Thyroid gland (tissue), 4 donors: ENCODE results near the gene CDHR1. TPM values are rescaled to one million over a fixed set of nuclear protein-coding genes. Genes with fewer than 3 reads are reported as not detected.

Experiments
- DNase-seq, 2 donors: peaks; one replicate each; pipeline ENCODE4 v3.0.0-alpha.2; 2019
- H3K27ac ChIP-seq, 3 donors: fragments of 200-600 bp; sonication (generic); 1 replicate in 2 of 3; 2 replicates in 1 of 3; pipeline ENCODE4 v1.5.1; 2016 to 2019; ENCODE audit warnings: mild to moderate bottlenecking in 1 of 3, moderate library complexity in 1 of 3
- H3K27me3 ChIP-seq: fragments of 200-600 bp; sonication (generic); one replicate; pipeline ENCODE4 v1.5.1; 2019
- H3K36me3 ChIP-seq, 2 donors: fragments of 200-600 bp; sonication (generic); one replicate each; pipeline ENCODE4 v1.5.1; 2016 to 2019
- H3K4me1 ChIP-seq, 2 donors: fragments of 200-600 bp; sonication (generic); one replicate each; pipeline ENCODE4 v1.5.1; 2017 to 2019
- H3K4me3 ChIP-seq, 3 donors: fragments of 200-600 bp; sonication (generic); replicated peaks in 1 of 3; 1 replicate in 2 of 3; 2 replicates in 1 of 3; pipeline ENCODE4 v1.5.1; 2016; ENCODE audit warnings: mild to moderate bottlenecking in 1 of 3
- H3K9me3 ChIP-seq: fragments of 200-600 bp; sonication (generic); one replicate; pipeline ENCODE4 v1.5.1; 2017
- CTCF ChIP-seq, 6 experiments: fragments of 200-600 bp in 3 of 6; fragments of 450-650 bp in 3 of 6; sonication (generic) in 3 of 6; IDR thresholded peaks; one replicate each; pipeline ENCODE4 v1.5.1; 2016 to 2019; ENCODE audit warnings: antibody characterized with exemption in 6 of 6, mild to moderate bottlenecking in 2 of 6, inconsistent platforms in 1 of 6, moderate library complexity in 1 of 6
- POLR2A ChIP-seq, 2 donors: fragments of 450-650 bp; IDR thresholded peaks; one replicate each; pipeline ENCODE4 v1.6.1; 2017; ENCODE audit warnings: antibody characterized with exemption in 2 of 2, mild to moderate bottlenecking in 2 of 2, moderate library complexity in 1 of 2
- WGBS, 2 donors: methylation state at CpG; one replicate each; pipeline ENCODE4 v1.1.5; 2017; 5-methylcytosine and 5-hydroxymethylcytosine counted together
- intact Hi-C: fragments of 100-400 bp; cut with DNase I; formaldehyde crosslinking; loops from one replicate; pipeline ENCODE4 v1.15.1; 2023
- total RNA-seq, 4 donors: library from RNA; depleted of rRNA; stranded (reverse); fragments of >200 nt; gene quantifications; one replicate each; pipeline ENCODE4 v1.2.3, GENCODE V29; 2016

The CDHR1 gene
- total RNA-seq, 4 donors from 2014 or later, result 0.17 TPM; not detected in 3

- intact Hi-C loops, result no loop called here
- no peak for DNase-seq
- 90 to 94% methylated on average over 3 to 5 of the region's 5 CpGs for WGBS, 2 donors
- Histone ChIP-seq H3K27ac (no peak overlapping the region), H3K9me3 (no peaks in the 10 kb centered on the region), H3K4me1 (peaks cover 7 to 10% of the 10 kb centered on the region in 2 donors), H3K27me3 (no peaks in the 10 kb centered on the region), H3K36me3 (no peaks in the 10 kb centered on the region), H3K4me3 (no peak overlapping the region)
- TF ChIP-seq POLR2A (IDR thresholded peaks at IDR 0.05), result no peak
- no peak for TF ChIP-seq CTCF (IDR thresholded peaks at IDR 0.05)
Observed at GRCh38 chr10:84181631-84182030, 12.7 kb upstream of the CDHR1 start.

GRCh38 chr10:84184517-84184916 is 9.8 kb upstream of the CDHR1 start:
- Histone ChIP-seq H3K27ac (no peak overlapping the region), H3K4me3 (no peak overlapping the region), H3K36me3 (no peaks in the 10 kb centered on the region), H3K4me1 (peaks cover 1 to 2% of the 10 kb centered on the region in 2 donors), H3K9me3 (no peaks in the 10 kb centered on the region), H3K27me3 (no peaks in the 10 kb centered on the region)
- intact Hi-C loops, result no loop called here
- TF ChIP-seq POLR2A (IDR thresholded peaks at IDR 0.05) (no peak), CTCF (IDR thresholded peaks at IDR 0.05) (no peak)
- no peak for DNase-seq
- 81 to 90% methylated on average over 4 of the region's 4 CpGs for WGBS, 2 donors

- DNase-seq, result no peak
- TF ChIP-seq POLR2A (IDR thresholded peaks at IDR 0.05), result no peak
- no peak for TF ChIP-seq CTCF (IDR thresholded peaks at IDR 0.05)
- Histone ChIP-seq H3K27ac (no peak overlapping the region), H3K9me3 (no peaks in the 10 kb centered on the region), H3K36me3 (no peaks in the 10 kb centered on the region), H3K4me3 (no peak overlapping the region), H3K27me3 (no peaks in the 10 kb centered on the region), H3K4me1 (no peaks in the 10 kb centered on the region)
- intact Hi-C loops, result no loop called here
- 48 to 62% methylated on average over 11 of the region's 11 CpGs for WGBS, 2 donors
Observed at GRCh38 chr10:84185526-84186175, 8.7 kb upstream of the CDHR1 start.

GRCh38 chr10:84188815-84189214 is 5.5 kb upstream of the CDHR1 start:
- TF ChIP-seq POLR2A (IDR thresholded peaks at IDR 0.05) (no peak), CTCF (IDR thresholded peaks at IDR 0.05) (no peak)
- Histone ChIP-seq H3K27ac (no peak overlapping the region), H3K4me1 (no peaks in the 10 kb centered on the region), H3K36me3 (no peaks in the 10 kb centered on the region), H3K27me3 (no peaks in the 10 kb centered on the region), H3K9me3 (no peaks in the 10 kb centered on the region), H3K4me3 (no peak overlapping the region)
- WGBS, 2 donors, result 85 to 100% methylated on average over 2 to 3 of the region's 3 CpGs
- intact Hi-C loops, result no loop called here
- DNase-seq, result no peak

- Histone ChIP-seq H3K4me3 (no peak overlapping the region), H3K27me3 (no peaks in the 10 kb centered on the region), H3K4me1 (peaks cover 3 to 15% of the 10 kb centered on the region in 2 donors), H3K27ac (no peak overlapping the region), H3K36me3 (no peaks in the 10 kb centered on the region), H3K9me3 (no peaks in the 10 kb centered on the region)
- DNase-seq, result no peak
- intact Hi-C loops, result no loop called here
- TF ChIP-seq CTCF (IDR thresholded peaks at IDR 0.05) (no peak), POLR2A (IDR thresholded peaks at IDR 0.05) (no peak)
- WGBS, 2 donors, result 83 to 87% methylated on average over 2 to 3 of the region's 3 CpGs
Observed at GRCh38 chr10:84190621-84191020, 3.7 kb upstream of the CDHR1 start.
